HG02943 (cell line): ENCODE results near the gene POLD1.

ENCODE experiments used
- ATAC-seq: cut with Tn5 transposase; IDR thresholded peaks from one replicate; pipeline ENCODE4 v1.9.1; 2021; ENCODE audit warnings: mild to moderate bottlenecking, low read depth, moderate library complexity; ENCODE audit not compliant: unreplicated experiment

POLD1 gene

DNA sequence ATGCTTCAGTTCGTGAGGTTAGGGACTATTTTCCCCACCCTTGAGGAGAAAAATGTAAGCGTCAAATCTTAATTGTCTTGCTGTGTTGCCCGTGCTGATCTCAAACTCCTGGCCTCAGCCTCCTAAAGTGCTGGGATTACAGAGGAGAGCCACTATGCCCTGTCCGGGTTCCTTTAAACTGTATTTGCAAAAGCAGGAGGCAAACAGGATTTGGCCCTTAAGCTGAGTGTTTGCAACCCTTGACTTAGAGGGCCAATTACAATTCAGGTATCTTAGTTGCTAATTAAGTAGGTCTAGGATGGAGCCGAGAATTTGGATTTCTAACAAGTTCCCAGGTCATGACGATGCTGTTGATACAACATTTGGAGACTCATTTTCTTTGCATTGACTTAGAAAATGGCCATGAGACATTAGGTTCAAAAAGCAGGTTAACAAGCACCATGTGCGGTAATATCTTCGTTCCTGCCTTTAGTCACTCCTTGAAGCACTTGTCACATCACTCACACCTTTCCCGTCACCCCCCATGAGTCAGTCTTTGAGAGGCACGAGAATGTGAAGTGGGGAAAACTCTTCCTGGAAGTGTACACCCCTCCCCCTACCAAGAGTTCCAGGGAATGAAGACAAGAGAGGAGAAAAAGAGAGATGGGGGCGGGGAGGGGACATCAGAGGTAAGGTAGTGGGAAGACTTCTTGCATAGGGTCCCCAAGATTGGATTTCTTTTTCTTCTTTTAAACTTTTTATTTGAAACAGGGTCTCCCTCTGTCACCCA is 21.3 kb upstream of the POLD1 start:
- ATAC-seq: no peak

DNA sequence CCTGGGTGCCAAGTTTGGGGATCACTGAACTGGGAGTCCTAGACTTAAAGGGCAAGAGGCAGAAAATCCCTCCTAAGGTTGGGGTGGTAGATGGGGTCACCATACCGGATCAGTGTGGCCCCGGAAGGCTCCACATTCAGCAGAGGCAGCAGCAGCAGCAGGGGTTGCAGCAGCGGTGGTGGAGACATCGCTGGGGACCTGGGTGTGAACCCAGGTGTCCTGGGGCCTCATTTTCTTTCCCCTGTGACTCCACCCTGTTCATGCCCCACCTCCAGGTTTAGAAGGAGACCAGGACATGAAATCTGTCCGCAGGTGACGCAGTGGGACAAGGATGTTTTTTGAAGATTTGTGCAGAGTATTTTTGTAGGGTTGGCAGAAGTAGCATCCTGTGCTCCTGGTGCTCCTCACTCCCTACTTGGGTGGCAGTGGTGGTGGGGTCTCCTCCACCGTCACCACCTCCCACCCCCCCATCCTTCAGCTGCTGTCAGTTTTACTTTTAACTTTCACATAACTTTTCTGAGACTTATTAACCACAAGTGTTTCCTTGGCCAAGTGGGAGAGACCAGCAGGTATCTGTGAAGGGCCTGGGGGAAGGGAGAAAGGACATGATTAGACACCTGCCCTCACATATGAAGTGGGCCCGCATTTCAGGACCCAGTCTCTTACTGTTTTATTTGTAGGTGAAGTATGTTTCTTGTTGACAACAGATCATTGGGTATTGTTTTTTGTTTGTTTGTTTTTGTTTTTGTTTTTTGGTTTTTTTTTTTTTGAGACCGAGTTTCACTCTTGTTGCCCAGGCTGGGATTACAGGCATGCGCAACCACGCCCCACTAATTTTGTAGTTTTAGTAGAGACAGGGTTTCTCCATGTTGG is 18.5 kb upstream of the POLD1 start, which contains the start of gene NAPSA:
NAPSA (minus strand) TSS at position 206 of the 873 bp plus-strand sequence; CDS start at position 188, 18 bp downstream.
- ATAC-seq: no peak

DNA sequence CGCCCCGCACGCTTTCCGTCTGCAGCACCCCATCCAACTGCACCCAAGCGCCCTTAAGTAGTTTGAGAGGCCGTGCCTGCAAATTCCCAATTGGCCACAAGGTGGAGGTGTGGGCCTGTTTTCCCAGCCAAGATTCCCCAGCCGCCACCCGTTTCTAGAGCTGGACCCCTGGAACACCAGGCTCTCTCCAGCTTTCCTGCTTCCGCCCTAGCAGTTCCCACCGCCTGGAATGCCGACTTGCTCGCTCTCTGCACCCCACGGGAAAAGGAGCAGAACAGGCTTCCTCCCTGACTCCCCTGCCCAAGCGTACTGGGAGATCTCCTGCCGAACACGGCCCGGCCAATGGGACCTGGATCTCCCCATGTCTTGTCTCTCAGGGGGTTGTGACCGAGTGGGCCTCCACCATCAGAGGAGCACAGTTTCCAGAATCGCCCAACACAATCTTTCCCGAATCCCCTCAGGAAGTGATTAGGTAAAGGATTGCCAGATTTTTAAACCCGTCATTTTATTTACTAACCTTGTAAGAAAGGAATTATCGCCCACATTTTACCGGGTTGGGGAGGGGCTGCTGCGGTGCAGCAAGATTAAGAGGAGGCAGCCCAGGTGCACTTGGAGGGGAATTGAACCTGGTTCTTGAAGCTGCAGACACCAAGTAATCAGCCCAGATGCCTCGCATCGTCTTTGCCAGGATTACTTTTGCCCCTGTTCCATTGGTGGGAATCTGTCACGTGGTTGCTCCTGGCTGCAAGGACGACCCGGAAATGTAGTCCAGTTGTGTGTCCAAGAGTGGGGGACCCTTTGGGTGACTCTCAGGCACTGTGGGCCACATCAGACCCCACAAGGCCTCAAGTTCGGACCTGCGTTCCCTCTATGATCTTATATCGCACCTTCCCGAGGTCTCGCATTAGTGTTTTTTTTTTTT is 15.2 kb upstream of the POLD1 start:
- peak; percentile 54 for ATAC-seq

DNA sequence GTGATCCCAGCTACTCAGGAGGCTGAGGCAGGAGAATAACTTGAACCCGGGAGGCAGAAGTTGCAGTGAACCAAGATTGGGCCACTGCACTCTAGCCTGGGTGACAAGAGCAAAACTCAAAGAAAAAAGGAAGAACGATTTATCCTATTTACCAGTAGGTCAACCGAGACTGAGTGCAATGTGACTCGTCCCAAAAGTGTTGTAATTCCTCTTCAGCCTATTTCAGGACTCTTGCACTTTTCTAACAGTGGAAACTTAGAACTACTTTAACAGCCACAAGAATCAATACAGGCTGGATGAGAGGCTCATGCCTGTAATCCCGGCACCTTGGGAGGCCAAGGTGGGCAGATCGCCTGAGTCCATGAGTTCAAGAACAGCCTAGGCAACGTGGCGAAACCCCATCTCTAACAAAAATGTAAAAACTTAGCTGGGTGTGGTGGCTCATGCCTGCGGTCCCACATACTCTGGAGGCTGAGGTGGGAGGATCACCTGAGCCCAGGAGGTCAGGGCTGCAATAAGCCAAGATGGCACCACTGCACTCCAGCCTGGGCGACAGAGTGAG is 12.2 kb upstream of the POLD1 start:
- no peak for ATAC-seq

DNA sequence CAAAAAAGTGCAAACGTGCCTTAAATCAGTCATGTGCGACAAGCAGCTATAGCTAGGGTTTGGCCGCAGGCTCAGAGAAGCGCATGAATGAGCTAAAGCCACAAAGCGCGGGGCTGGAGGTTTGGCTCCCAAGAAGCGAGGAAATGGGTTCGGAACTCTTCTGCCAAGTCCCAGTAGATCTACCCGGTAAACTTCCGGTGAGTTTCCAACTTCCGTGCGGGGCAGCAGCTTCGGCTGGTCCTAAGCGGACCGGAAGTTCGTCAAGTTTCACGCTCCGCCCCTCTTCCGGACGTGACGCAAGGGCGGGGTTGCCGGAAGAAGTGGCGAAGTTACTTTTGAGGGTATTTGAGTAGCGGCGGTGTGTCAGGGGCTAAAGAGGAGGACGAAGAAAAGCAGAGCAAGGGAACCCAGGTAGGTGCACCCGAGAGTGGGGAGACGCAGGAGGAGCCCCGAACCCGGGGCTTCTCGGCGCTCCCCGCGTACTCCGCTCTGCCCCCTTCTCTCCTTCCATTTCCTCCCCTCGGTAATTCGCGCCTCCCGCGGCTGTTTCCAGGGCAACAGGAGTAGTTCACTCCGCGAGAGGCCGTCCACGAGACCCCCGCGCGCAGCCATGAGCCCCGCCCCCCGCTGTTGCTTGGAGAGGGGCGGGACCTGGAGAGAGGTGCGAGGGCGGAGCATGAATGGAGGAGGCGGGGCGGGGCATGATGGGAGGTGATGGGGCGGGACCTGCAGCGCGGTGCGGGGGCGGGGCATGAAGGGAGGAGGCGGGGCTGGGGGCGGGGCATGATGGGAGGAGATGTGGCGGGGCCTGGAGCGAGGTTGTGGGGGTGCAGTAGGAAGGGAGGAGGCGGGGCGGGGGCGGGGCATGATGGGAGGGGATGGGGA is 7.7 kb upstream of the POLD1 start, which contains the start of gene NR1H2:
NR1H2 (plus strand) TSS at position 292 of the 885 bp plus-strand sequence. CDS start 1,149 bp downstream, outside the sequence.
- ATAC-seq: peak; percentile 78

DNA sequence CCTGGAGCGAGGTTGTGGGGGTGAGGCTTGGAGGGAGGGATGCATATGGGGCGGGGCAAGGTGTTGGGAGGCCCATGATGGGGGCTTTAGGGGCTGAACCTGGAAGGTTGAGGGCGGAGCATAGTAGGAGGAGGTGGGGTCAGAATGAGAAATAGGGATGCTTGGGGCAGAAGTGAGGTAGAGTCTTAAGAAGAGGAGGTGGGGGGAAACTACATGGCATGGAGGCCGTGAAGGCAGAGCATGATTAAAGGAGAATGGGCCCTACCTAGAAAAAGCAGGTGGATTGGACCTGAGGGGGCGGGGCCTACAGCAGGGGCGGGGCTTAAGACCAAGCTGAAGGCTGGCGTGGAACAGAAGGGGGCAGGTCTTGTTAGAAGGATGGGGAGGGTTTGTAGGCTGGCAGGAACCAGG is 7.1 kb upstream of the POLD1 start:
- ATAC-seq: peak; percentile 4

DNA sequence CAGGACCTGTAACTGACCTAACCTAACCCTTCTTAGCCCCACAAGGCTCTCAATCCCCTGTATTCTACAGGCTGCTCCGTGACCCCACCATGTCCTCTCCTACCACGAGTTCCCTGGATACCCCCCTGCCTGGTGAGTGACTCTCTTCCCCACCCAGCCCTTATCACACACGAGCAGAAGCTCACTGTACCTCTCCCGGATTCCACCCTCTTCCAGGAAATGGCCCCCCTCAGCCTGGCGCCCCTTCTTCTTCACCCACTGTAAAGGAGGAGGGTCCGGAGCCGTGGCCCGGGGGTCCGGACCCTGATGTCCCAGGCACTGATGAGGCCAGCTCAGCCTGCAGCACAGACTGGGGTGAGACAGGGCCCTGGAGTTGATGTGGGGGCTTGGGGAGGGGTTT is 6.6 kb upstream of the POLD1 start:
- ATAC-seq: no peak

DNA sequence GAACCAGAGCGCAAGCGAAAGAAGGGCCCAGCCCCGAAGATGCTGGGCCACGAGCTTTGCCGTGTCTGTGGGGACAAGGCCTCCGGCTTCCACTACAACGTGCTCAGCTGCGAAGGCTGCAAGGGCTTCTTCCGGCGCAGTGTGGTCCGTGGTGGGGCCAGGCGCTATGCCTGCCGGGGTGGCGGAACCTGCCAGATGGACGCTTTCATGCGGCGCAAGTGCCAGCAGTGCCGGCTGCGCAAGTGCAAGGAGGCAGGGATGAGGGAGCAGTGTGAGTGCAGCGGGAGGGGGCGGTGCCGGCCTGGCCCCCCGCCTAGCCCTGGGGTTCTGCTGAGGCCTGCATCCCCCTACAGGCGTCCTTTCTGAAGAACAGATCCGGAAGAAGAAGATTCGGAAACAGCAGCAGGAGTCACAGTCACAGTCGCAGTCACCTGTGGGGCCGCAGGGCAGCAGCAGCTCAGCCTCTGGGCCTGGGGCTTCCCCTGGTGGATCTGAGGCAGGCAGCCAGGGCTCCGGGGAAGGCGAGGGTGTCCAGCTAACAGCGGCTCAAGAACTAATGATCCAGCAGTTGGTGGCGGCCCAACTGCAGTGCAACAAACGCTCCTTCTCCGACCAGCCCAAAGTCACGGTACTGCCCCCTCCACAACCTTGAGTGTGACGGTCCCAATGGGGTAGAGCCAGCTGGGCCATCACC is 5.8 kb upstream of the POLD1 start:
- no peak for ATAC-seq

DNA sequence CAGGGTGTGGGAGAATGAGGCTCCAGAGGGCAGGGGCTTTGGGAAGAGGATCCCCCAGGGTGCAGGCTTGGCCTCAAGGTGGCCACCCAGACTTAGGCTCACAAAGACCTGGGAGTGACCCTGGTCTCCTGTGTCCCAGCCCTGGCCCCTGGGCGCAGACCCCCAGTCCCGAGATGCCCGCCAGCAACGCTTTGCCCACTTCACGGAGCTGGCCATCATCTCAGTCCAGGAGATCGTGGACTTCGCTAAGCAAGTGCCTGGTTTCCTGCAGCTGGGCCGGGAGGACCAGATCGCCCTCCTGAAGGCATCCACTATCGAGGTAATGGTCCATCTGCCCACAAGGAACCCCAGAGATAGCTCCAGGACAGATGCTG is 5.3 kb upstream of the POLD1 start:
- ATAC-seq: no peak

DNA sequence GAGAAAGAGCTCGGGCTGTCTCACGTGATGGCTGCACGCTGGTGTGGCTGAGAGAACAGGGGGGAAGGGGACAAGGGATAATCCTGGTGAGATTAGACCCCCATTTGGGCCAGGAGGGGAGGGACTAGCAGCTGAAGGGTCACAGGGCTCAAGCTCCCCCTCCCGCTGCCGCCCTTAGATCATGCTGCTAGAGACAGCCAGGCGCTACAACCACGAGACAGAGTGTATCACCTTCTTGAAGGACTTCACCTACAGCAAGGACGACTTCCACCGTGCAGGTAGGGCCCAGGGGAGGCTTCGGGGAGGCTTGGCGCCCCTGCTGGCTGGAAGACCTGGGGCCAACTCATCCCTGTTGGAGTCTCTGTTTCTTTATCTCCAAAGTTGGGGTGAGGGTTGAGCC is 4.5 kb upstream of the POLD1 start:
- no peak for ATAC-seq

DNA sequence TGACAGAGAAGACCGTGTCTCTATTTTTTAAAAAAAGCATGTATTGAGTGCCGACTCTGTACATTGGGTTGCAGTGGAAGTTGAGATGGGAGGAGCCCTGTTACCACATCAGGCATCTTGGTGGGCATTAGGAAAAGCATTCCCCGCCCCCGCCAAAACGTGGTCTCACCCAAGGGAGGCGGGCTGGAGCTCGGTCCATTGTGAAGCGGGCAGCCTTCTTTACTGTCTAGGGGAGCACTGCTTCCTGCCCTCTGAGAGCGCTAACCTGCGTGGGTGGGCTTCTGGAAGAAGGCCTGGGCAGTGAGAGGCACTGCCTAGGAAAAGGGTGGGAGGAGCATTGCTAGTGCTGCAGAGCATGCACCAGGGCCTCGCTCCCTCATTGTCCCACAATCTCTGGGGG is 4.0 kb upstream of the POLD1 start:
- ATAC-seq: no peak

DNA sequence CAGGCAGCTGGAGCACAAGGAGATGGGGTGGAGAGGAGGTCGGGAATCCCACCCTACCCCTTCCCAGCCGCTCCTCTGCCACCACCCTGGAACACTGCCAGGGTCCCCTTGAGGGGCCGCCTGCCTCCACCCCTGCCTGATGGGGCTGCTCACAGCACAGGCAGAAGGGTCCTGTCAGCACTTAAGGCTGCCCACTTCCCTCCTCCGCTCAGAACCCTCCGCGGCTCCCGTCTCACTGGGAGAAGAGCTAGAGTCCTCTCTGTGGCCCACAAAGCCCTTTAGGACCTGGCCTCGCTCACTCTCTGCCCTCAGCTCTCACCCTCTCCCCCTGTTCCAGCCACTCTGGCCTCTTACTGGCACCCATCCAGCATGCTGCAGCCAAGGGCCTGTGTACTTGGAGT is 3.4 kb upstream of the POLD1 start:
- no peak for ATAC-seq

DNA sequence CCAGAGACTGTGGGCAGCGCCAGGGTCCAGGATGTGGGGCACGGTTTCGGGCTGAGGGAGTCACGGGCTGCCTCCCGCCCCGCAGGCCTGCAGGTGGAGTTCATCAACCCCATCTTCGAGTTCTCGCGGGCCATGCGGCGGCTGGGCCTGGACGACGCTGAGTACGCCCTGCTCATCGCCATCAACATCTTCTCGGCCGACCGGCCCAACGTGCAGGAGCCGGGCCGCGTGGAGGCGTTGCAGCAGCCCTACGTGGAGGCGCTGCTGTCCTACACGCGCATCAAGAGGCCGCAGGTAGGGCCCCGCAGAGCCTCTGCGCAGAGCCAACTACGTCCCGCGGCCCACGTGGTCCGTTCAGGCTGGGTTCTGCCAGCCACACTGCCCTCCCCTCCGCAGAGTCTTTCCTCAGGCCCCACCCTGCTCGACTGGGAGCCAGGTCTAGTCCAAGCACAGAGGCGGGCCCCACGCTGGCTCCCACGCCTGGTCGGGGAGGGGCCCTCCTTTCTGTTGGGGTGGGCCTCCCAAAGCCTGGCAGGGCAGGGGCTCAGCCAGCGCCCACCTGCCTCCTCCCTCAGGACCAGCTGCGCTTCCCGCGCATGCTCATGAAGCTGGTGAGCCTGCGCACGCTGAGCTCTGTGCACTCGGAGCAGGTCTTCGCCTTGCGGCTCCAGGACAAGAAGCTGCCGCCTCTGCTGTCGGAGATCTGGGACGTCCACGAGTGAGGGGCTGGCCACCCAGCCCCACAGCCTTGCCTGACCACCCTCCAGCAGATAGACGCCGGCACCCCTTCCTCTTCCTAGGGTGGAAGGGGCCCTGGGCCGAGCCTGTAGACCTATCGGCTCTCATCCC is 2.0 kb upstream of the POLD1 start:
- no peak for ATAC-seq

DNA sequence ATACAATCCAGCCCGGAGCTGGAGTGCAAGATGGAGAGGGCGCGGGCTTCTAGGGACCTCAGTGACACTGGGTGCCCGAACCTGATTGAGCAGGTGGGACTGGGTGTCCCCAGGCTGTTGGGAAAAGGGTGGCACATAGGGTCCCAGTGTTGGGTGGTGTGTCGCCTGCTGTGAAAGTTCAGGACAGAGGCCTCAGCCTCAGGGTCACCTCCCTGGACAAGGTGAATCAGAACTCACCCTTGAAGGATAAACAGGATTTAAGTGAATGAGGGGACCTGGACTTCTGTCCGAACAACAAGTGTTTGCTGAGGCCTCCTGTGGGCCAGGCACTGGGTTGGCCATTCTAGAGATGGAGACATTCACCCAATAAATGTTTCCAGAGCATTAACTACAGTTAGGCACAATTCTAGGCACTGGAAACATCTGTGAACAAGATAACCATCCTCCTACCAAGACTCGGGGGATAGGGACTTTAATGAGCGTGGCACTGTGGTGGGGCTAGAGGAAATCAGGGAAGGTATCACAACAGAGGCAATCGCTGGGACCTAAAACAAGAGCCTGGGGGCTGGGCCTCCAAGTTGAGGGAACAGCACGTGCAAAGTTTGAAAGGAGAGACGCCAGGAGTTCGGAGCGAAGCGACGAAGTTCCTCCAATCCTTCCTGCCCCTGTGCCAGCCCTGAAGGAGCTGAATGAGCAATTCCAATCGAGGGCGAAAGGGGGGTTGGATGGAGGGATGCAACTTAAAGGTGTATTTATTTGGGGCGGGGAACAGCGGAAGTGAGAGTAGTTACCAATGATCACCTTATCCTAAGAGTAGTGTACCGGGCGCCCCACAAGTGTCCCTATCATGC is 921 bp upstream of the POLD1 start:
- no peak for ATAC-seq

DNA sequence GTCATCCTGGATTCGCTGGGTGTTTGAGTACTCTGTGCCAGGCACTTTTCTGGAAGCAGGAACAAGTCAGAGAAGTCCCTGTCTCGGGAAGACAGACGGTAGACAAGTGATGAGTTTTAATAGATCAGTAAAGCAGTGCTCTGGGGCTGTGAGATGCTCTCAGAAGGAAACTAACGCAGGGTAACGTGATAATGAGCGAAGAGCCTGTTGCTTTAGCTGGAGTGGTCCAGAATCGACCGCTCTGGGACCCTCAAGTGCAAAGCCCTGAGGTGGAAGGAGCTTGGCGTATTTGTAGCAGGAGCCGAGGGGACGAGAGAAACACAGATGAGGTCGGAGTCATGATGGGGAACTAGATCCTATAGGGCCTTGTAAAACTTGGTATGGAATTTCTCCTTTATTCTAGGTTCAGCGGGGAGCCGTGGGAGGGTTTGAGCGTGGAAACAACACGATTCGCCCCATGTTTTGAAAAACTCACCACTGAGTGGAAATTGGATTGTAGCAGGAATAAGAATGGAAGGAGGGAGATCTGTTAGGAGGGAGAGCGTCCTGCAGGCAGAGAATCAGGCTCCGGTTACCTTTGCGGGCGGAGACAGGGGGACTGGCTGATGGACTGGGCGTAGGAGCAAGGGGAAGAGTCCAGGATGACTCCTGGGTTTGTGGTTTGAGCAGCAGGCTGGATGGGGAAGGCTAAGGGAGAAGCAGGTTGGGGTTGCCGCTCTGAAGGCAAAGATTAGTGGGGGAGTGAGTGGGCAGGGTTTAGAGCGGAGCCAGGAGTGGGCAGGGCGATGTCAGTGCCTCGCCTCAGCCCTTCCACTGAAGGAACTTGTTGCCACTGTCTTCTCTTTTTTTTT is 763 bp downstream of the POLD1 start:
- no peak for ATAC-seq
